ENCODE results near the gene ZNF441. TPM values are rescaled to one million over a fixed set of nuclear protein-coding genes. Genes with fewer than 3 reads are reported as not detected.

Gene ZNF441
- total RNA-seq, 1 experiment from 2014 or later = 0.85 TPM

DNA sequence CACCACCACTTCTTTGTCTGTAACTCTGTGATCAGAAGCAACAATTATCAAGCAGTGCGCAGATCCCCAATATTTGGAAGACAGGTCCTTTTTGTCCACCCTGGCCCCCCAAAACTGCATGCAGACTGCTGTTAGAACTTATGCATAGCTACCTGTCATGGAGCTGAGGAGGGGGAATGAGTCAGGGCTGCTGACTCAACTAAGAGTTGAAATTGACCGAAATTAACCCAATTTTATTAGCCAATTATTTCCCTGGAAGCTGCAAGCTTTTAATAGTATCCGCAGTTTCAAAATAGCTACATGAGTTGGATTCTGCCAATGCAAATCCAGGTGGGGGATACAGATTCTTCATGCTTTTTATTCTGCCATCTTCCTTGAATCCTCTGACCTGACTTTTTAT is 17.6 kb downstream of the ZNF441 start:
- Histone ChIP-seq H4K5ac (ENCODE audit: insufficient read length, low read depth, low read length) (no peak overlapping the region), H2BK120ac (ENCODE audit: low read depth, low read length, poor library complexity, severe bottlenecking) (no peak overlapping the region), H3K9me3 (ENCODE audit: control insufficient read depth, low read depth, low read length) (peaks cover 23% of the 10 kb centered on the region), H2BK20ac (ENCODE audit: low read depth, low read length, poor library complexity, severe bottlenecking) (no peak overlapping the region), H3K23me2 (ENCODE audit: insufficient read length, low read depth, low read length, poor library complexity, severe bottlenecking) (no peaks in the 10 kb centered on the region), H2AK5ac (ENCODE audit: insufficient read length, low read length) (no peak overlapping the region), H3K23ac (ENCODE audit: insufficient read length, low read depth, low read length) (no peak overlapping the region), H3K9ac (ENCODE audit: extremely low read depth, insufficient read length, low read length) (no peak overlapping the region), H3K27ac (ENCODE audit: insufficient read length, low read depth, low read length) (no peak overlapping the region), H2BK12ac (ENCODE audit: insufficient read length, low read depth, low read length) (no peak overlapping the region), H2BK5ac (ENCODE audit: insufficient read length, low read length) (no peak overlapping the region), H2BK15ac (ENCODE audit: low read depth, low read length) (no peak overlapping the region), H2AFZ (ENCODE audit: low read length) (no peak overlapping the region), H3K18ac (ENCODE audit: insufficient read length, low read depth, low read length) (no peak overlapping the region), H3K79me2 (ENCODE audit: insufficient read depth, low read length) (no peaks in the 10 kb centered on the region), H3K4me2 (ENCODE audit: insufficient read depth, insufficient read length, low read length) (no peak overlapping the region), H3K14ac (ENCODE audit: insufficient read depth, low read length) (no peak overlapping the region), H3T11ph (ENCODE audit: low read length) (no peak overlapping the region), H3K79me1 (ENCODE audit: insufficient read depth, low read depth, low read length, poor library complexity, severe bottlenecking) (no peaks in the 10 kb centered on the region), H4K20me1 (ENCODE audit: control insufficient read depth, insufficient read depth, insufficient read length) (no peaks in the 10 kb centered on the region), H4K91ac (ENCODE audit: insufficient read length, low read depth, low read length) (no peak overlapping the region), H3K27me3 (ENCODE audit: insufficient read depth, low read length) (no peaks in the 10 kb centered on the region), H4K8ac (replicated peaks; ENCODE audit: insufficient read length, low read depth, low read length) (no peak overlapping the region), H3K4me1 (ENCODE audit: insufficient read depth, low read length) (no peaks in the 10 kb centered on the region), H3K4ac (ENCODE audit: low read depth, low read length) (no peak overlapping the region), H3K56ac (ENCODE audit: insufficient read length, low read depth, low read length) (no peak overlapping the region)
- Mint-ChIP-seq H3K36me3 (ENCODE audit: insufficient read depth in 1 of 3, low read depth in 3 of 3) (peaks cover 21 to 36% (median 21%) of the 10 kb centered on the region in 3 experiments), H3K4me3 (no peak overlapping the region), H3K4me1 (no peaks in the 10 kb centered on the region), H3K27me3 (ENCODE audit: low read depth) (peaks cover 28% of the 10 kb centered on the region), H3K27ac (no peak overlapping the region), H3K9me3 (peaks cover 71 to 74% of the 10 kb centered on the region in 2 experiments)
- TF ChIP-seq, protein P1, sequence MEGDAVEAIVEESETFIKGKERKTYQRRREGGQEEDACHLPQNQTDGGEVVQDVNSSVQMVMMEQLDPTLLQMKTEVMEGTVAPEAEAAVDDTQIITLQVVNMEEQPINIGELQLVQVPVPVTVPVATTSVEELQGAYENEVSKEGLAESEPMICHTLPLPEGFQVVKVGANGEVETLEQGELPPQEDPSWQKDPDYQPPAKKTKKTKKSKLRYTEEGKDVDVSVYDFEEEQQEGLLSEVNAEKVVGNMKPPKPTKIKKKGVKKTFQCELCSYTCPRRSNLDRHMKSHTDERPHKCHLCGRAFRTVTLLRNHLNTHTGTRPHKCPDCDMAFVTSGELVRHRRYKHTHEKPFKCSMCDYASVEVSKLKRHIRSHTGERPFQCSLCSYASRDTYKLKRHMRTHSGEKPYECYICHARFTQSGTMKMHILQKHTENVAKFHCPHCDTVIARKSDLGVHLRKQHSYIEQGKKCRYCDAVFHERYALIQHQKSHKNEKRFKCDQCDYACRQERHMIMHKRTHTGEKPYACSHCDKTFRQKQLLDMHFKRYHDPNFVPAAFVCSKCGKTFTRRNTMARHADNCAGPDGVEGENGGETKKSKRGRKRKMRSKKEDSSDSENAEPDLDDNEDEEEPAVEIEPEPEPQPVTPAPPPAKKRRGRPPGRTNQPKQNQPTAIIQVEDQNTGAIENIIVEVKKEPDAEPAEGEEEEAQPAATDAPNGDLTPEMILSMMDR (conservative IDR thresholded peaks at IDR 0.05) = no peak
- DNase-seq = no peak
- WGBS (ENCODE audit: extremely low coverage, insufficient read length, low lambda C conversion rate) = no CpG with 5 or more reads among the region's 3 CpGs
